ENCODE measurements around the gene CCR5AS.

Gene CCR5AS

DNA sequence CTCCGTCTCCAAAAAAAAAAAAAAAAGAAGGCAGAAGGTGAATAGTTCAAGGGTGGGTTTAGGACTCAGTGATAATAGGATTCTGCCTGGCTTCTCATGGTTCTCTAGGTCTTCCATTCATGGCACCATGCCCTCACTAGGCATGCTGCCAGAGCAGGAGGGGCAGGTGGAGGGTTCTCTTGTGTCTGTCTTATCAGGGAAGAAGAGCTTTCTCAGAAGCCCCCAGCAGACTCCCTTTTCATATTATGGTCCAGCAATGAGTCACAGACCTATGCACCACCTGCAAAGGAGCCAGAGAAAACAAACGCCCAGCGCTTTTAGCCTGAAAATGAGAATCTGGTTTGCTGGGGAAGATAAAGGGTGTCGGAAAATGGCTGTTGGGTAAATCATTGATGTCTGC is 50.0 kb downstream of the CCR5AS start:
- H3K4me2 ChIP-seq (ENCODE audit: low read length): no peak overlapping the region
- no peaks in the 10 kb centered on the region for H3K36me3 ChIP-seq (ENCODE audit: insufficient read depth, low read length)
- H3K27ac ChIP-seq (ENCODE audit: low read length): no peak overlapping the region
- no peaks in the 10 kb centered on the region for H3K27me3 ChIP-seq (ENCODE audit: insufficient read depth, low read depth, low read length)
- H4K20me1 ChIP-seq (ENCODE audit: insufficient read depth): no peaks in the 10 kb centered on the region
- no peak overlapping the region for H3K9ac ChIP-seq (ENCODE audit: low read length)
- no peaks in the 10 kb centered on the region for H3K9me2 ChIP-seq (ENCODE audit: insufficient read depth, low read length)
- no peak overlapping the region for H3K4me3 ChIP-seq (ENCODE audit: low read length)
- H2AFZ ChIP-seq (ENCODE audit: low read depth, low read length): no peak overlapping the region
- TF ChIP-seq, protein P1, sequence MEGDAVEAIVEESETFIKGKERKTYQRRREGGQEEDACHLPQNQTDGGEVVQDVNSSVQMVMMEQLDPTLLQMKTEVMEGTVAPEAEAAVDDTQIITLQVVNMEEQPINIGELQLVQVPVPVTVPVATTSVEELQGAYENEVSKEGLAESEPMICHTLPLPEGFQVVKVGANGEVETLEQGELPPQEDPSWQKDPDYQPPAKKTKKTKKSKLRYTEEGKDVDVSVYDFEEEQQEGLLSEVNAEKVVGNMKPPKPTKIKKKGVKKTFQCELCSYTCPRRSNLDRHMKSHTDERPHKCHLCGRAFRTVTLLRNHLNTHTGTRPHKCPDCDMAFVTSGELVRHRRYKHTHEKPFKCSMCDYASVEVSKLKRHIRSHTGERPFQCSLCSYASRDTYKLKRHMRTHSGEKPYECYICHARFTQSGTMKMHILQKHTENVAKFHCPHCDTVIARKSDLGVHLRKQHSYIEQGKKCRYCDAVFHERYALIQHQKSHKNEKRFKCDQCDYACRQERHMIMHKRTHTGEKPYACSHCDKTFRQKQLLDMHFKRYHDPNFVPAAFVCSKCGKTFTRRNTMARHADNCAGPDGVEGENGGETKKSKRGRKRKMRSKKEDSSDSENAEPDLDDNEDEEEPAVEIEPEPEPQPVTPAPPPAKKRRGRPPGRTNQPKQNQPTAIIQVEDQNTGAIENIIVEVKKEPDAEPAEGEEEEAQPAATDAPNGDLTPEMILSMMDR (IDR thresholded peaks at IDR 0.05; ENCODE audit: poor library complexity, severe bottlenecking): no peak
- no peak for TF ChIP-seq RAD21 (conservative IDR thresholded peaks at IDR 0.05)
- no peak for TF ChIP-seq POLR2AphosphoS5 (IDR thresholded peaks at IDR 0.05)
- TF ChIP-seq EP300 (conservative IDR thresholded peaks at IDR 0.05; ENCODE audit: poor library complexity, severe bottlenecking): no peak
- TF ChIP-seq EZH2 (IDR thresholded peaks at IDR 0.05; ENCODE audit: borderline replicate concordance, insufficient read depth, low read length, poor library complexity, severe bottlenecking): no peak
- TF ChIP-seq, protein P2, sequence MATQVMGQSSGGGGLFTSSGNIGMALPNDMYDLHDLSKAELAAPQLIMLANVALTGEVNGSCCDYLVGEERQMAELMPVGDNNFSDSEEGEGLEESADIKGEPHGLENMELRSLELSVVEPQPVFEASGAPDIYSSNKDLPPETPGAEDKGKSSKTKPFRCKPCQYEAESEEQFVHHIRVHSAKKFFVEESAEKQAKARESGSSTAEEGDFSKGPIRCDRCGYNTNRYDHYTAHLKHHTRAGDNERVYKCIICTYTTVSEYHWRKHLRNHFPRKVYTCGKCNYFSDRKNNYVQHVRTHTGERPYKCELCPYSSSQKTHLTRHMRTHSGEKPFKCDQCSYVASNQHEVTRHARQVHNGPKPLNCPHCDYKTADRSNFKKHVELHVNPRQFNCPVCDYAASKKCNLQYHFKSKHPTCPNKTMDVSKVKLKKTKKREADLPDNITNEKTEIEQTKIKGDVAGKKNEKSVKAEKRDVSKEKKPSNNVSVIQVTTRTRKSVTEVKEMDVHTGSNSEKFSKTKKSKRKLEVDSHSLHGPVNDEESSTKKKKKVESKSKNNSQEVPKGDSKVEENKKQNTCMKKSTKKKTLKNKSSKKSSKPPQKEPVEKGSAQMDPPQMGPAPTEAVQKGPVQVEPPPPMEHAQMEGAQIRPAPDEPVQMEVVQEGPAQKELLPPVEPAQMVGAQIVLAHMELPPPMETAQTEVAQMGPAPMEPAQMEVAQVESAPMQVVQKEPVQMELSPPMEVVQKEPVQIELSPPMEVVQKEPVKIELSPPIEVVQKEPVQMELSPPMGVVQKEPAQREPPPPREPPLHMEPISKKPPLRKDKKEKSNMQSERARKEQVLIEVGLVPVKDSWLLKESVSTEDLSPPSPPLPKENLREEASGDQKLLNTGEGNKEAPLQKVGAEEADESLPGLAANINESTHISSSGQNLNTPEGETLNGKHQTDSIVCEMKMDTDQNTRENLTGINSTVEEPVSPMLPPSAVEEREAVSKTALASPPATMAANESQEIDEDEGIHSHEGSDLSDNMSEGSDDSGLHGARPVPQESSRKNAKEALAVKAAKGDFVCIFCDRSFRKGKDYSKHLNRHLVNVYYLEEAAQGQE (IDR thresholded peaks at IDR 0.05; ENCODE audit: borderline replicate concordance): no peak
- TF ChIP-seq TAF1 (IDR thresholded peaks at IDR 0.05; ENCODE audit: low read depth): no peak
- no peak for TF ChIP-seq SMC3 (conservative IDR thresholded peaks at IDR 0.05; ENCODE audit: poor library complexity)
- TF ChIP-seq MXI1 (conservative IDR thresholded peaks at IDR 0.05; ENCODE audit: poor library complexity, severe bottlenecking): no peak
- H3F3A ChIP-seq (ENCODE audit: insufficient read depth, low read length, poor library complexity, severe bottlenecking): no peaks in the 10 kb centered on the region
- no peaks in the 10 kb centered on the region for H3K79me2 ChIP-seq (replicated peaks; ENCODE audit: insufficient read depth, low read length)
- no peaks in the 10 kb centered on the region for H3K9me3 ChIP-seq (ENCODE audit: low read length)

DNA sequence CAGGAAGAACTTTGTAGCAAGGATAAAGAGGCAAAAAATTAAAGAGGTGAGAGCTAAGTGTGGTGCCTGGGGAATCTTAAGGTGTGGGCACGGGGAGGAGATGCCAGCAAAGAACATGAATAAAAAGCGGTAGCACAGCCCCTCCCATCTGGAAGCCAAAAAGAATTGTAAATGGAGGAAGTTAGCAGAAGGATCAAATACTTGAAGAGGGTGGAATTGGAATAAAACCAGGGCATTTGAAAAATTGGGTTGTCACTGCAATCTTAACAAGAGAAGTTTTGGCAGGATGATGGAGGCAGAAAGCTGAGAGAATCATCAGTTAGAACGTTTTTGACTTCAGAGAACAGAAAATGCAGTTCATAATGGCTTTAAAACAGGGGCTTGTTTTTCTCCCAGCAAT is 50.6 kb downstream of the CCR5AS start:
- no peak overlapping the region for H3K4me3 ChIP-seq (ENCODE audit: low read length)
- no peak overlapping the region for H2AFZ ChIP-seq (ENCODE audit: low read depth, low read length)
- TF ChIP-seq, protein P2 (IDR thresholded peaks at IDR 0.05; ENCODE audit: borderline replicate concordance): no peak
- TF ChIP-seq TAF1 (IDR thresholded peaks at IDR 0.05; ENCODE audit: low read depth) (no peak), POLR2AphosphoS5 (IDR thresholded peaks at IDR 0.05) (no peak), RAD21 (conservative IDR thresholded peaks at IDR 0.05) (no peak)
- TF ChIP-seq, protein P1 (IDR thresholded peaks at IDR 0.05; ENCODE audit: poor library complexity, severe bottlenecking): no peak
- no peaks in the 10 kb centered on the region for H4K20me1 ChIP-seq (ENCODE audit: insufficient read depth)
- H3K9me2 ChIP-seq (ENCODE audit: insufficient read depth, low read length): no peaks in the 10 kb centered on the region
- H3K9me3 ChIP-seq (ENCODE audit: low read length): no peaks in the 10 kb centered on the region
- H3K4me2 ChIP-seq (ENCODE audit: low read length): no peak overlapping the region
- no peak overlapping the region for H3K9ac ChIP-seq (ENCODE audit: low read length)
- H3F3A ChIP-seq (ENCODE audit: insufficient read depth, low read length, poor library complexity, severe bottlenecking): no peaks in the 10 kb centered on the region
- no peak overlapping the region for H3K27ac ChIP-seq (ENCODE audit: low read length)
- H3K27me3 ChIP-seq (ENCODE audit: insufficient read depth, low read depth, low read length): no peaks in the 10 kb centered on the region
- no peaks in the 10 kb centered on the region for H3K79me2 ChIP-seq (replicated peaks; ENCODE audit: insufficient read depth, low read length)
- H3K36me3 ChIP-seq (ENCODE audit: insufficient read depth, low read length): no peaks in the 10 kb centered on the region
